PFSK-1 (cell line): ENCODE results near the gene CCDC177.

ENCODE experiments used
- POLR2AphosphoS5 ChIP-seq: IDR thresholded peaks from 2 replicates; pipeline ENCODE4 v1.6.1; 2012; ENCODE audit warnings: low read depth, mild to moderate bottlenecking, control low read depth, low read length, moderate library complexity
- TAF1 ChIP-seq: IDR thresholded peaks from 2 replicates; pipeline ENCODE4 v1.6.1; 2012; ENCODE audit warnings: low read length, control low read depth, borderline replicate concordance; ENCODE audit not compliant: insufficient read depth
- TF ChIP-seq, protein P1 (sequence below), 2 experiments: IDR thresholded peaks; 2 replicates each; pipeline versions ENCODE4 v1.6.1 to v1.8.0; 2011 to 2012; ENCODE audit warnings: low read depth in 2 of 2, low read length in 2 of 2, control low read depth in 1 of 2, inconsistent platforms in 1 of 2, mild to moderate bottlenecking in 1 of 2, moderate library complexity in 1 of 2; ENCODE audit not compliant: insufficient read depth in 1 of 2

DNA sequence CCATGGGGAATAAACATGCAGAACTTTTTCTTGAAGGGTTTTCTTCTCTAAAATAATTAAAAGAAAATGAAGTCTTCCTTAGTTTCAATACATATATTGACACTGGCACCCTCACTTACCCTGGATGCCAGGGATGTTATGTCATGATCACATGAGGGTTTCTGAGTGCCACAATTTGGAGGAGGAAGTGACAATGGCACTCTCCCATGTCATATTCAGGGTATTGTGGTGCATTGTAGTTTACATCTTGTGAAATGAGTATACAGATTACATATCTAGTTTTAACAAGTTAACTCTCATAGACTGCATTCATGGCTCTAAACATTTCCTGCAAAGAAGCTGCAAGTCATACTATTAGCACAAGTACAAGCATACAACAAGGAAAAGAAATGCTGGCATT lies 37.7 kb downstream of the CCDC177 start:
- TF ChIP-seq, protein P1, sequence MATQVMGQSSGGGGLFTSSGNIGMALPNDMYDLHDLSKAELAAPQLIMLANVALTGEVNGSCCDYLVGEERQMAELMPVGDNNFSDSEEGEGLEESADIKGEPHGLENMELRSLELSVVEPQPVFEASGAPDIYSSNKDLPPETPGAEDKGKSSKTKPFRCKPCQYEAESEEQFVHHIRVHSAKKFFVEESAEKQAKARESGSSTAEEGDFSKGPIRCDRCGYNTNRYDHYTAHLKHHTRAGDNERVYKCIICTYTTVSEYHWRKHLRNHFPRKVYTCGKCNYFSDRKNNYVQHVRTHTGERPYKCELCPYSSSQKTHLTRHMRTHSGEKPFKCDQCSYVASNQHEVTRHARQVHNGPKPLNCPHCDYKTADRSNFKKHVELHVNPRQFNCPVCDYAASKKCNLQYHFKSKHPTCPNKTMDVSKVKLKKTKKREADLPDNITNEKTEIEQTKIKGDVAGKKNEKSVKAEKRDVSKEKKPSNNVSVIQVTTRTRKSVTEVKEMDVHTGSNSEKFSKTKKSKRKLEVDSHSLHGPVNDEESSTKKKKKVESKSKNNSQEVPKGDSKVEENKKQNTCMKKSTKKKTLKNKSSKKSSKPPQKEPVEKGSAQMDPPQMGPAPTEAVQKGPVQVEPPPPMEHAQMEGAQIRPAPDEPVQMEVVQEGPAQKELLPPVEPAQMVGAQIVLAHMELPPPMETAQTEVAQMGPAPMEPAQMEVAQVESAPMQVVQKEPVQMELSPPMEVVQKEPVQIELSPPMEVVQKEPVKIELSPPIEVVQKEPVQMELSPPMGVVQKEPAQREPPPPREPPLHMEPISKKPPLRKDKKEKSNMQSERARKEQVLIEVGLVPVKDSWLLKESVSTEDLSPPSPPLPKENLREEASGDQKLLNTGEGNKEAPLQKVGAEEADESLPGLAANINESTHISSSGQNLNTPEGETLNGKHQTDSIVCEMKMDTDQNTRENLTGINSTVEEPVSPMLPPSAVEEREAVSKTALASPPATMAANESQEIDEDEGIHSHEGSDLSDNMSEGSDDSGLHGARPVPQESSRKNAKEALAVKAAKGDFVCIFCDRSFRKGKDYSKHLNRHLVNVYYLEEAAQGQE (IDR thresholded peaks at IDR 0.05; ENCODE audit: insufficient read depth in 1 of 2, low read depth in 2 of 2, low read length in 2 of 2) = no peak
- TF ChIP-seq TAF1 = no peak
- TF ChIP-seq POLR2AphosphoS5 = no peak
